ENCODE data around the gene ZNF808.
"Not testable (repeated sequence)": the region's sequence is repeated elsewhere in the genome, so short reads cannot be mapped to it uniquely, and the experiment has no call there.

DNA sequence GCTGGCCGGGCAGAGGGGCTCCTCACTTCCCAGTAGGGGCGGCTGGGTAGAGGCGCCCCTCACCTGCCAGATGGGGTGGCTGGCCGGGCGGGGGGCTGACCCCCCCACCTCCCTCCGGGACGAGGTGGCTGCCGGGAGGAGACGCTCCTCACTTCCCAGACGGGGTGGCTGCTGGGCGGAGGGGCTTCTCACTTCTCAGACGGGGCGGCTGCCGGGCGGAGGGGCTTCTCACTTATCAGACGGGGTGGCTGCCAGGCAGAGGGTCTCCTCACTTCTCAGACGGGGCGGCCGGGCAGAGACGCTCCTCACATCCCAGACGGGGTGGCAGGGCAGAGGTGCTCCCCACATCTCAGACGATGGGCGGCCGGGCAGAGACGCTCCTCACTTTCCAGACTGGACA, 66.0 kb downstream of the ZNF808 start:
- TF ChIP-seq HMG20A (CRISPR knock-in tag; conservative IDR thresholded peaks at IDR 0.05); JUNB (CRISPR knock-in tag; conservative IDR thresholded peaks at IDR 0.05); DDX20 (tag; IDR thresholded peaks at IDR 0.05; ENCODE audit: low read depth); FOXK2 (conservative IDR thresholded peaks at IDR 0.05 in 1 of 2, IDR thresholded peaks at IDR 0.05 in 1 of 2; ENCODE audit: low read depth in 2 of 2); NFE2L1 (tag; IDR thresholded peaks at IDR 0.05; ENCODE audit: borderline replicate concordance, low read depth); PTRF (tag; IDR thresholded peaks at IDR 0.05); ZNF184 (CRISPR knock-in tag; IDR thresholded peaks at IDR 0.05); MAFF (IDR thresholded peaks at IDR 0.05; ENCODE audit: low read length); SP1 (CRISPR knock-in tag; IDR thresholded peaks at IDR 0.05); RBM34 (IDR thresholded peaks at IDR 0.05; ENCODE audit: borderline replicate concordance, insufficient read depth, low read length); USF2 (CRISPR knock-in tag; IDR thresholded peaks at IDR 0.05); CTCF (IDR thresholded peaks at IDR 0.05 in 2 of 3, conservative IDR thresholded peaks at IDR 0.05 in 1 of 3; ENCODE audit: insufficient read depth in 2 of 3, low read depth in 1 of 3, low read length in 3 of 3): not testable (repeated sequence)
- TF ChIP-seq, protein P1, sequence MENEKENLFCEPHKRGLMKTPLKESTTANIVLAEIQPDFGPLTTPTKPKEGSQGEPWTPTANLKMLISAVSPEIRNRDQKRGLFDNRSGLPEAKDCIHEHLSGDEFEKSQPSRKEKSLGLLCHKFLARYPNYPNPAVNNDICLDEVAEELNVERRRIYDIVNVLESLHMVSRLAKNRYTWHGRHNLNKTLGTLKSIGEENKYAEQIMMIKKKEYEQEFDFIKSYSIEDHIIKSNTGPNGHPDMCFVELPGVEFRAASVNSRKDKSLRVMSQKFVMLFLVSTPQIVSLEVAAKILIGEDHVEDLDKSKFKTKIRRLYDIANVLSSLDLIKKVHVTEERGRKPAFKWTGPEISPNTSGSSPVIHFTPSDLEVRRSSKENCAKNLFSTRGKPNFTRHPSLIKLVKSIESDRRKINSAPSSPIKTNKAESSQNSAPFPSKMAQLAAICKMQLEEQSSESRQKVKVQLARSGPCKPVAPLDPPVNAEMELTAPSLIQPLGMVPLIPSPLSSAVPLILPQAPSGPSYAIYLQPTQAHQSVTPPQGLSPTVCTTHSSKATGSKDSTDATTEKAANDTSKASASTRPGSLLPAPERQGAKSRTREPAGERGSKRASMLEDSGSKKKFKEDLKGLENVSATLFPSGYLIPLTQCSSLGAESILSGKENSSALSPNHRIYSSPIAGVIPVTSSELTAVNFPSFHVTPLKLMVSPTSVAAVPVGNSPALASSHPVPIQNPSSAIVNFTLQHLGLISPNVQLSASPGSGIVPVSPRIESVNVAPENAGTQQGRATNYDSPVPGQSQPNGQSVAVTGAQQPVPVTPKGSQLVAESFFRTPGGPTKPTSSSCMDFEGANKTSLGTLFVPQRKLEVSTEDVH (IDR thresholded peaks at IDR 0.05; ENCODE audit: low read depth, partially characterized antibody) = not testable (repeated sequence)
- TF ChIP-seq, protein P2, sequence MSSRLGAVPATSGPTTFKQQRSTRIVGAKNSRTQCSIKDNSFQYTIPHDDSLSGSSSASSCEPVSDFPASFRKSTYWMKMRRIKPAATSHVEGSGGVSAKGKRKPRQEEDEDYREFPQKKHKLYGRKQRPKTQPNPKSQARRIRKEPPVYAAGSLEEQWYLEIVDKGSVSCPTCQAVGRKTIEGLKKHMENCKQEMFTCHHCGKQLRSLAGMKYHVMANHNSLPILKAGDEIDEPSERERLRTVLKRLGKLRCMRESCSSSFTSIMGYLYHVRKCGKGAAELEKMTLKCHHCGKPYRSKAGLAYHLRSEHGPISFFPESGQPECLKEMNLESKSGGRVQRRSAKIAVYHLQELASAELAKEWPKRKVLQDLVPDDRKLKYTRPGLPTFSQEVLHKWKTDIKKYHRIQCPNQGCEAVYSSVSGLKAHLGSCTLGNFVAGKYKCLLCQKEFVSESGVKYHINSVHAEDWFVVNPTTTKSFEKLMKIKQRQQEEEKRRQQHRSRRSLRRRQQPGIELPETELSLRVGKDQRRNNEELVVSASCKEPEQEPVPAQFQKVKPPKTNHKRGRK (tag; IDR thresholded peaks at IDR 0.05) = not testable (repeated sequence)
